Medulla oblongata (tissue), 1 donor: ENCODE measurements around the gene P2RY10.
"Not testable (repeated sequence)": the region's sequence is repeated elsewhere in the genome, so short reads cannot be mapped to it uniquely, and the experiment has no call there.

Experiments used
- DNase-seq: peaks from one replicate; pipeline ENCODE4 v3.0.0-alpha.2; 2015; ENCODE audit errors: extremely low spot score

The P2RY10 gene

GRCh38 chrX:78945186-78945912, at the start of gene P2RY10:
Gene P2RY10, plus strand, starts transcription at chrX:78945391. Its CDS starts 15,130 bp downstream, at chrX:78960521.
- no peak for DNase-seq

DNA sequence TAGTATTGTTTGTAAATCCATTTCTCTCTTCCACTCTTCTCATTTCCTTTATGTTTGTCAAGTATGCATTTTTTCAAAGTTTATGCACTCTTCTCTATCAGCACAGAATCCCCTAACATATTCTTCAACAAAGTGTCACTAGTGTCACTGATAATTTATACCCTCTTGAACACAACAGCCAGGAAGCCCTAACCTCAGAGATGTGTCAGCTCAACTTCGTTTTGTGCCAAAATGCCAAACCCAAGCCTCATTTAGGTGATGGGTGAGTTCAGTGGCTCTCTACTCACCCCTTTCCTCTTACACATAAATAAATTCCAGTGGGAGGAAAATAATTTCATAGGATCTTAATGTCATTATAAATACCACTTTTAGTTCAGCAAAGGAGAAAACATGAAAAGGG, 22.4 kb upstream of the P2RY10 start:
- no peak for DNase-seq

DNA sequence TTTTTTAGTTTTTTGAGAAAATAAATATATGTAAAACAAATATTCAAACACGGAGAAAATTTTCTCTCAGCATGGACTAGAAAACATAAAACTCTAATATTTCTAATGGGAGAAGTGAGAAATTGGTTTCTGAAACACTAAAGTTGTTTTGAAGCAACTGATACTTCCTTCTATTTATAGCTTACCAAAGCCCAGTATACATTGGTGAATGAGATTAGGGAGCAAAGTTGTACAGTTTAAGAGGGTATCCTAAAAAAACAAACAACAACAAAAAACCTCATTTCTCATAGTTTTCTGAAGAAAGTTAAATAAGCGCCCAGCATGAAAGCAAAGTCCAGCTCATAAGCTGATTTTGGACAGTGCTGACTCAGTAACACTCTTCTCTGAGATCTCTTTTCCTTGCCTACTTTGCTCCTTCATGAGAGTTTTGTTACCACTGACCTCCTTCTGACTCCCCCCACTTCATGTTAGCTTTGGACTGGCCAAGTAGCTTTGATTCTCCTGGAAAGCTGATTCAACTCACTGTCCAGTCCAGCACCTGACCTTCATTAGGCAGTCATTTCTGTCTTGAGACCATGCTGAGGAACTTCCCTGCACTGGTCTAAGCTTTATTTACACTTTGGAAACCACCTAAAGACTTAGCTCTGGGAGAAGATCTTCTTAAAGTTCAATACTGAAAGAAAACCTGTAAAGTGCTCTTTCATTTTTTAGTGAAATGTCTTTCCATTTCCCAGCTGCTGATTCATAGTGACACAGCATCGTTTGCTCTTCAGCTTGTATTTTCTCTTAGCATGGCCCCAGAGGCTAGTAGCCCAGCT, 21.8 kb upstream of the P2RY10 start:
- DNase-seq, result no peak

DNA sequence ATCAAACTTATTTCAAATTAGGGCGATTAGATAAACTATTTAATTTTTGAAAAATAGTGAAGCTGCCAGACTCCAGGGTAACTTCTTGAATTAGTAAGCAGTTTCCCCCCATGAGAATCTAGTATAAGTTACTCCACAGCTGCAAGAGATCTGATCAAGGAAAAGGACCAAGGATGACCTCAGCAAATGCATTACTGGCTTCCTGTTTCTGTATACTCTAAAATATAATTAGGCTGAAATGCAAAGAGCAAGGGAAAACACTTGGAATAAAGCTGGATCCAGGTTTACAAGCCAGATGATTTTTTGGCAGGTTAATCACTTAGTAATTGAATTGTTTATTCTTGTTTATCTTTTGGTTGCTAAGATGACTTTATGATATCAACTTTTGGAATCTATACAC, 13.4 kb upstream of the P2RY10 start:
- DNase-seq, result no peak

DNA sequence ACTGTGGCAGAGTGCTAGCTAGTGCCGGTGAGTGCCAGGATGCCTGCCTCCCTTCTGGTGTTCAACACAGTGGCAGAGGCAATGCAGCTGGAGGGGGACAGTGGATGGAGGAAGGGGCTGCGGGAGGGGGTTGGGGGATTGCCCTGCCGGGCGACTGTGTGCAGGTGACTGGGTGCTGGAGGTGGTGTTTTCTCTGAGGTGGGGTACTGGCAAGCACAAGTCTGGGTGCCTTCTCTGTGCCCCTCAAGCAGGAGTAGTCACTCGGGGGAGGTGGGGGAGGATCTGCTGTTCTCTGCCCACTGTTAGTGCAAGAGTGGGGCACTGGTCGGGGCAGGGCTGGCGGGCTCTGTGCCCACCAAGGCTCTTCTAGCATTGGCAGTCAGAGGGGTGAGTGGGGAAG, 10.3 kb upstream of the P2RY10 start:
- DNase-seq, result no peak

DNA sequence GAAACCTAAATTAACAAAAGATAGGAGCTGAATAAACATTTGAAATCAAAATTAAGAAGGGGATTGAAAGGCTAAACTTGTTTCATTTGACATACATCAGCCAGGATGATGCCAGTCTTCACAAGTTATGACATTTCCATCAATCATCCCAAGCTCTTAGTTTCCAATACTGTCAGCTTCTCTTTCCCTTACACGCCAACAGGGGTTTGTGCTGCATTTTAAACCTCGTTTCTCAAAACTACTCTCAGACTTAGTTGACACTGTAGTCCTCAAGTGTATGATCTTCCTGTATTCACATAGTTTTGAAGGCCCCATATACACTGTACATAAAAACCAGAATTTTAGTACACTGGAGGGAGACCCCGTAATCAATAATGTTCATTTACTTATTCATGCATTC, 840 bp upstream of the P2RY10 start:
- DNase-seq, result no peak

- DNase-seq, result no peak
Measured at GRCh38 chrX:78946178-78946931, 1.2 kb downstream of the P2RY10 start.

DNA sequence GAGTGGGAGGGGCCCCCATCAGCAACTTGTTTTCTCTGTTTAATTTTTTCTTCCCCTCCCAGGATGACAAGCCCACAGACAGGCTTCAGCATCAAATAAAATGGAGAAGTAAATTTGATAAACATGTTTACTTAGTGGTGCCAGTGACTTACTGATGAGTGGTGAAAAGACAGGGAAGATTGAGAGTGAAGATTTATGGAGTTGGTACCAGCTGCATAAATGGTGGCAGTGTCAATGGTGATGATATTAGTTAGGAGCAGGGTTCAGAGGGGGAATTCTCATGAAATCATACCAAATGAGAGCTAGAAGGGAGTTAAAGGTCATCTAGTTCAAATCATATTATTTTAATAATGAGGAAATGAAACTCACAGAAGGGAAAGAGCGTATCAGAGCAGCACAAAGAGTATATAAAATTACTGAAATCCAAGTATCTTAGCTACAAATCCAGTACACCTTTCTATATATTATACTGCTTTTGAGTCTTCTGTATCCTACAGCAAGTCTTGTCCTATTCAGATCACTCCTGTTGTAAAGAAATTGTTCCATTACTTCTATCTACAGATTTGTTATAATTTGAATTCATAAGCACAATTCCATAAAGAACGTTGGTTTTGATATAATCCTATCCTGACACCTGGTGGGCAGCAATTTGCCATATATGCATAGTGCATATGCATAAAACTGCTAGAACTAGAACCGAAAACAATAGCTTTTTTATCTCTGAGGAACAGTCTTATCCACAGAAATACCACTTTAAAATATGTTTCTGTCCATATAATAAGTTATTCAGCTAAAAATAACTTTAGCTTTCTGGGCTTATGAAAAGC, 5.0 kb downstream of the P2RY10 start:
- DNase-seq, result no peak

- no peak for DNase-seq
Measured at GRCh38 chrX:78957049-78957767, 12.0 kb downstream of the P2RY10 start.

GRCh38 chrX:78957768-78958130, 12.6 kb downstream of the P2RY10 start:
- DNase-seq, result no peak

DNA sequence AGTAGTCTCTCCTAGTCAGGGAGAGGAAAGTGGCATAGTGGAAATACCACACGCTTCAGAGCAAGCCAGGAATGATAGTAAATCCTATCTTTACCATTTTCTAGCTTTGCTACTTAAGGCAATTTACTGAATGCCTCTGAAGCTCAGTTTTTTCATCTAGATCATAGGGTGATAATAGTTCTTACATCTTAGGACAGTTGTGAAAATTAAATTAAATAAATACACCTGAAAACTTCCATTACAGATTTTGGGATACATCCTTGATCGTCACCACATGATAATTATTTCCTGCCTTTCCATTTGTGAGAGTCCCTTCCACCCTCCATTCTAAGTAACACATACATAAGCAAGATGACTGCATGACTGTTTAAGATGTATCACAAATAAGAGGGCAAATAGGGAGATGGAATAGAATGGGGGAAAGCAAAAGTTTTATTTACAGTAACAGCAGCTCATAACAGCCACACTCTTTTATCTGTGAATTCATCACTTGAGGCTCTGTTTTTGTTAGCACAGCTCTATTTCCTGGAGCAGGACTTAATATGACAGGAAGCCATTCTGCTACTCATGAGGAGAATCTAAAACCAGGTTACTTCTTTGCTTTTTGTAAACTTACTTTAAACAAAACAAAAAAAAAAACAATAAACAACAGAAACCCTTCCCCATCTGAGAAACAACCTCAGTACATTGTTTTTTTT, 13.4 kb downstream of the P2RY10 start:
- no peak for DNase-seq

GRCh38 chrX:78960888-78961287, 15.7 kb downstream of the P2RY10 start:
- no peak for DNase-seq

GRCh38 chrX:78964598-78964997, 19.4 kb downstream of the P2RY10 start:
- DNase-seq, result no peak

- no peak for DNase-seq
Measured at GRCh38 chrX:78979789-78980464, 34.7 kb downstream of the P2RY10 start.

DNA sequence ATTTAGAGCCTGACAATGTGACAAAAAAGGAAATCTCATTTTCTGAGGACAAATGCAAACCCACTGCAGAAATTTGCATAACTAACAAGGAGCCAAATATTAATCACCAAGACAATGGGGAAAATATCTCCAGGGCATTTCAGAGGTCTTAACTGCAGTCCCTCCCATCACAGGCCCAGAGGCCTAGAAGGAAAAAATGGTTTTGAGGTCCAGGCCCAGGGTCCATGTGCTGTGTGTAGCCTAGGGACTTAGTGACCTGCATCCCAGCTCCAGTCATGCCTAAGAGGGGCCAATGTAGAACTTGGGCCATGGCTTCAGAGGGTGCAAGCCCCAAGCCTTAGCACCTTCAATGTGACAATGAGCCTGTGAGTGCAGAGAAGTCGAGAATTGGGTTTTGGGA, 44.2 kb downstream of the P2RY10 start:
- DNase-seq, result no peak

- no peak for DNase-seq
Measured at GRCh38 chrX:78997870-78998558, 52.8 kb downstream of the P2RY10 start.

DNA sequence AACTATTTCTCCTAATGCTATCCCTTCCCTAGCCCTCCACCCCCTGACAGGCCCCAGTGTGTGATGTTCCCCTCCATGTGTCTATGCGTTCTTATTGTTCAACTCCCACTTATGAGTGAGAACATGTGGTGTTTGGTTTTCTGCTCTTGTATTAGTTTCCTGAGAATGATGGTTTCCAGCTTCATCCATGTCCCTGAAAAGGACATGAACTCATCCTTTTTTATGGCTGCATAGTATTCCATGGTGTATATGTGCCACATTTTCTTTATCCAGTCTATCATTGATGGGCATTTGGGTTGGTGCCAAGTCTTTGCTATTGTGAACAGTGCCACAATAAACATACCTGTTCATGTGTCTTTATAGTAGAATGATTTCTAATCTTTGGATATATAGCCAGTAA, 62.3 kb downstream of the P2RY10 start:
- not testable (repeated sequence) for DNase-seq
